GM19239 (cell line): ENCODE measurements around the gene SCMH1.
A peak's percentile ranks its signal among the peaks of the same experiment; 100 is the strongest.
"Not testable (repeated sequence)": the region's sequence is repeated elsewhere in the genome, so short reads cannot be mapped to it uniquely, and the experiment has no call there.

Source experiments
- DNase-seq: peaks from one replicate; pipeline ENCODE4 v3.0.0; 2011; ENCODE audit warnings: low spot score; ENCODE audit not compliant: insufficient read length
- FAIRE-seq: peaks from 2 replicates; lab custom pipeline; 2011; peaks lifted over from hg19 to GRCh38; lab: Jason Lieb, UNC

The SCMH1 gene

GRCh38 chr1:41221995-41222394, 20.1 kb downstream of the SCMH1 start:
- no peak for FAIRE-seq
- DNase-seq = no peak

GRCh38 chr1:41218152-41218551, 24.0 kb downstream of the SCMH1 start:
- DNase-seq = no peak
- FAIRE-seq = no peak

GRCh38 chr1:41217441-41217840, 24.7 kb downstream of the SCMH1 start:
- FAIRE-seq (peak; percentile 63), DNase-seq (no peak)

- FAIRE-seq (no peak), DNase-seq (no peak)
Measured at GRCh38 chr1:41215623-41216022, 26.5 kb downstream of the SCMH1 start.

- DNase-seq (no peak), FAIRE-seq (no peak)
Measured at GRCh38 chr1:41213341-41213740, 28.8 kb downstream of the SCMH1 start.

- FAIRE-seq, DNase-seq: not testable (repeated sequence)
Measured at GRCh38 chr1:41211608-41212007, 30.5 kb downstream of the SCMH1 start.

- not testable (repeated sequence) for DNase-seq, FAIRE-seq
Measured at GRCh38 chr1:41207053-41207452, 35.1 kb downstream of the SCMH1 start.

- FAIRE-seq (no peak), DNase-seq (no peak)
Measured at GRCh38 chr1:41200728-41201127, 41.4 kb downstream of the SCMH1 start.

- DNase-seq = no peak
- peak; percentile 28 for FAIRE-seq
Measured at GRCh38 chr1:41199375-41199774, 42.7 kb downstream of the SCMH1 start.

GRCh38 chr1:41192456-41193178, 49.5 kb downstream of the SCMH1 start:
- no peak for DNase-seq
- no peak for FAIRE-seq

GRCh38 chr1:41184446-41184845, 57.7 kb downstream of the SCMH1 start:
- DNase-seq (no peak), FAIRE-seq (no peak)

GRCh38 chr1:41178230-41178629, 63.9 kb downstream of the SCMH1 start:
- not testable (repeated sequence) for FAIRE-seq, DNase-seq

- FAIRE-seq (no peak), DNase-seq (no peak)
Measured at GRCh38 chr1:41175546-41175945, 66.6 kb downstream of the SCMH1 start.

GRCh38 chr1:41174170-41174569, 67.9 kb downstream of the SCMH1 start:
- DNase-seq (no peak), FAIRE-seq (no peak)

GRCh38 chr1:41173651-41174050, 68.5 kb downstream of the SCMH1 start:
- FAIRE-seq = no peak
- no peak for DNase-seq

GRCh38 chr1:41171266-41171874, 70.7 kb downstream of the SCMH1 start:
- FAIRE-seq (peak; percentile 80), DNase-seq (no peak)

GRCh38 chr1:41169799-41170180, 72.3 kb downstream of the SCMH1 start:
- DNase-seq (no peak), FAIRE-seq (peak; percentile 59)

GRCh38 chr1:41169066-41169798, 72.9 kb downstream of the SCMH1 start:
- no peak for DNase-seq
- no peak for FAIRE-seq

GRCh38 chr1:41167667-41168066, 74.4 kb downstream of the SCMH1 start:
- no peak for FAIRE-seq
- DNase-seq = no peak

GRCh38 chr1:41164727-41165126, 77.4 kb downstream of the SCMH1 start:
- DNase-seq = no peak
- no peak for FAIRE-seq

GRCh38 chr1:41162441-41162840, 79.7 kb downstream of the SCMH1 start:
- no peak for DNase-seq
- no peak for FAIRE-seq
